ENCODE measurements around the gene PRKCH. TPM values are rescaled to one million over a fixed set of nuclear protein-coding genes. Genes with fewer than 3 reads are reported as not detected.

PRKCH gene
- total and polyA plus RNA-seq, 2 experiments from 2014 or later, result 7.1 to 11.2 TPM

- H3K79me2 ChIP-seq, result no peaks in the 10 kb centered on the region
- no peak overlapping the region for H3K4me2 ChIP-seq
- no peak overlapping the region for H3K4me3 ChIP-seq
- H3K27ac ChIP-seq, result no peak overlapping the region
- no peaks in the 10 kb centered on the region for H4K20me1 ChIP-seq (ENCODE audit: insufficient read depth, poor library complexity, severe bottlenecking)
- no peak overlapping the region for H2AFZ ChIP-seq
- TF ChIP-seq EZH2phosphoT487 (IDR thresholded peaks at IDR 0.05; ENCODE audit: low read depth, severe bottlenecking, unreplicated experiment) (no peak), CTCF (IDR thresholded peaks at IDR 0.05; ENCODE audit: poor library complexity) (no peak), EZH2 (IDR thresholded peaks at IDR 0.05; ENCODE audit: borderline replicate concordance) (no peak)
- no peak for DNase-seq (ENCODE audit: low spot score)
- H3K9me3 ChIP-seq (ENCODE audit: low read depth), result no peaks in the 10 kb centered on the region
- no peaks in the 10 kb centered on the region for H3K9me2 ChIP-seq (replicated peaks; ENCODE audit: insufficient read depth)
- no peaks in the 10 kb centered on the region for H3K36me3 ChIP-seq (replicated peaks; ENCODE audit: insufficient read depth, low read depth)
- no peaks in the 10 kb centered on the region for H3K27me3 ChIP-seq
- 74% methylated on average over 4 of the region's 4 CpGs for WGBS (ENCODE audit: low lambda C conversion rate, missing lambda C conversion rate)
- H3K4me1 ChIP-seq (ENCODE audit: insufficient read depth), result peaks cover 12% of the 10 kb centered on the region
These were observed 97.4 kb downstream of the PRKCH start for GRCh38 chr14:61418746-61419145.

- Histone ChIP-seq H3K27ac (no peak overlapping the region), H3K4me1 (ENCODE audit: insufficient read depth) (peaks cover 12% of the 10 kb centered on the region), H3K4me3 (no peak overlapping the region), H3K36me3 (replicated peaks; ENCODE audit: insufficient read depth, low read depth) (no peaks in the 10 kb centered on the region), H3K4me2 (no peak overlapping the region), H3K27me3 (no peaks in the 10 kb centered on the region), H2AFZ (no peak overlapping the region), H3K9me2 (replicated peaks; ENCODE audit: insufficient read depth) (no peaks in the 10 kb centered on the region), H4K20me1 (ENCODE audit: insufficient read depth, poor library complexity, severe bottlenecking) (no peaks in the 10 kb centered on the region), H3K79me2 (no peaks in the 10 kb centered on the region), H3K9me3 (ENCODE audit: low read depth) (no peaks in the 10 kb centered on the region)
- no peak for TF ChIP-seq EZH2phosphoT487 (IDR thresholded peaks at IDR 0.05; ENCODE audit: low read depth, severe bottlenecking, unreplicated experiment)
- no peak for TF ChIP-seq EZH2 (IDR thresholded peaks at IDR 0.05; ENCODE audit: borderline replicate concordance)
- no peak for TF ChIP-seq CTCF (IDR thresholded peaks at IDR 0.05; ENCODE audit: poor library complexity)
- no peak for DNase-seq (ENCODE audit: low spot score)
These were observed 97.8 kb downstream of the PRKCH start for GRCh38 chr14:61419201-61419600.

- Histone ChIP-seq H3K4me2 (no peak overlapping the region), H4K20me1 (ENCODE audit: insufficient read depth, poor library complexity, severe bottlenecking) (no peaks in the 10 kb centered on the region), H3K27me3 (no peaks in the 10 kb centered on the region), H2AFZ (no peak overlapping the region), H3K4me1 (ENCODE audit: insufficient read depth) (peaks cover 12% of the 10 kb centered on the region), H3K9me2 (replicated peaks; ENCODE audit: insufficient read depth) (no peaks in the 10 kb centered on the region), H3K4me3 (no peak overlapping the region), H3K27ac (peak overlapping the region; percentile 12), H3K79me2 (no peaks in the 10 kb centered on the region), H3K36me3 (replicated peaks; ENCODE audit: insufficient read depth, low read depth) (no peaks in the 10 kb centered on the region), H3K9me3 (ENCODE audit: low read depth) (no peaks in the 10 kb centered on the region)
- TF ChIP-seq EZH2 (IDR thresholded peaks at IDR 0.05; ENCODE audit: borderline replicate concordance) (no peak), EZH2phosphoT487 (IDR thresholded peaks at IDR 0.05; ENCODE audit: low read depth, severe bottlenecking, unreplicated experiment) (no peak), CTCF (IDR thresholded peaks at IDR 0.05; ENCODE audit: poor library complexity) (no peak)
- 61% methylated on average over 4 of the region's 4 CpGs for WGBS (ENCODE audit: low lambda C conversion rate, missing lambda C conversion rate)
- DNase-seq (ENCODE audit: low spot score), result no peak
These were observed 98.9 kb downstream of the PRKCH start for GRCh38 chr14:61420326-61420725.

All from hepatocyte (in vitro differentiated cells).